ENCODE data around the gene MIEF1. TPM values are rescaled to one million over a fixed set of nuclear protein-coding genes. Genes with fewer than 3 reads are reported as not detected.

The MIEF1 gene
- total and polyA plus RNA-seq, 2 experiments from 2014 or later: 13.2 to 40.1 TPM

- TF ChIP-seq CREB1 (CRISPR knock-in tag; IDR thresholded peaks at IDR 0.05; ENCODE audit: low read depth): no peak
- no peak for TF ChIP-seq CTCF (conservative IDR thresholded peaks at IDR 0.05; ENCODE audit: low read depth in 2 of 2)
- TF ChIP-seq ZNF331 (CRISPR knock-in tag; IDR thresholded peaks at IDR 0.05; ENCODE audit: low read depth): no peak
- no peak for TF ChIP-seq STAT1 (IDR thresholded peaks at IDR 0.05; ENCODE audit: unreplicated experiment)
- TF ChIP-seq ETS1 (IDR thresholded peaks at IDR 0.05): no peak
- TF ChIP-seq JUNB (IDR thresholded peaks at IDR 0.05; ENCODE audit: unreplicated experiment): no peak
- TF ChIP-seq EZH2phosphoT487 (IDR thresholded peaks at IDR 0.05; ENCODE audit: unreplicated experiment): no peak
These were observed 14.1 kb upstream of the MIEF1 start (continued) for GRCh38 chr22:39487826-39488520.

- H3K9me2 ChIP-seq (ENCODE audit: insufficient read depth): no peaks in the 10 kb centered on the region
- no peak overlapping the region for H2AFZ ChIP-seq
- no peaks in the 10 kb centered on the region for H3K36me3 ChIP-seq (ENCODE audit: insufficient read depth)
- H3K79me2 ChIP-seq (replicated peaks; ENCODE audit: insufficient read depth): no peaks in the 10 kb centered on the region
- Mint-ChIP-seq H3K27me3 (ENCODE audit: insufficient read depth, low read depth, poor library complexity) (peaks cover 5% of the 10 kb centered on the region), H3K36me3 (ENCODE audit: low read depth) (no peaks in the 10 kb centered on the region), H3K9me3 (no peaks in the 10 kb centered on the region), H3K27ac (no peak overlapping the region), H3K4me3 (no peak overlapping the region), H3K4me1 (peaks cover 10% of the 10 kb centered on the region)
- H3K4me1 ChIP-seq (ENCODE audit: insufficient read depth): no peaks in the 10 kb centered on the region
- H3K4me3 ChIP-seq: no peak overlapping the region
- ATAC-seq: no peak
- no peak for DNase-seq (ENCODE audit: low spot score)
- H3K27ac ChIP-seq (ENCODE audit: low read depth): no peak overlapping the region
- no peaks in the 10 kb centered on the region for H3F3A ChIP-seq (replicated peaks; ENCODE audit: low read depth)
- H4K20me1 ChIP-seq (replicated peaks; ENCODE audit: insufficient read depth): no peaks in the 10 kb centered on the region; the same call in 1 of the 2 replicates
- TF ChIP-seq ZNF114 (CRISPR knock-in tag; IDR thresholded peaks at IDR 0.05) (no peak), POLR2AphosphoS5 (IDR thresholded peaks at IDR 0.05; ENCODE audit: low read depth) (no peak), REST (IDR thresholded peaks at IDR 0.05; ENCODE audit: unreplicated experiment) (no peak), CTCF (conservative IDR thresholded peaks at IDR 0.05; ENCODE audit: low read depth in 2 of 2) (no peak), EZH2 (IDR thresholded peaks at IDR 0.05; ENCODE audit: low read depth, unreplicated experiment) (no peak), ZNF331 (CRISPR knock-in tag; IDR thresholded peaks at IDR 0.05; ENCODE audit: low read depth) (no peak)
- no peaks in the 10 kb centered on the region for H3K27me3 ChIP-seq (ENCODE audit: insufficient read depth)
- no peak overlapping the region for H3K4me2 ChIP-seq
These were observed 13.5 kb upstream of the MIEF1 start for GRCh38 chr22:39488563-39489083.

Measured in GM23338 (cell line).